ENCODE results near the gene CCDC61. TPM values are rescaled to one million over a fixed set of nuclear protein-coding genes. Genes with fewer than 3 reads are reported as not detected.
A peak's percentile ranks its signal among the peaks of the same experiment; 100 is the strongest.

CCDC61 gene
- total and polyA plus RNA-seq, 2 donors = 3.2 to 19.6 TPM

DNA sequence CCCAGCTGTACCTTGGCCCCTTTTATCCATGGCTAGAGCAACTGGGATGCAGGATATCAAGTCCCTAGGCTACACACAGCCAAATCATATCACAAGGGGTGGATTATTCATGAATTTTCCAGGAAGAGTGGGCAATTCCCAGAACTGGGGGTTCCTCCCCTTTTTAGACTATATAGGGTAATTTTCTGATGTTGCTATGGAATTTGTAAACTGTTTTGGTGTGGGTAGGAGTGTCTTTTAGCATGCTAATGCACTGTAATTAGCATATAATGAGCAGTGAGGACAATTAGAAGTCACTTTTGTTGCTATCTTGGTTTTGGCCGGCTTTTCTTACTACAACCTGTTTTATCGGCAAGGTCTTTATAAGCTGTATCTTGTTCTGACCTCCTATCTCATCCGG lies 63.5 kb downstream of the CCDC61 start:
- H3K4me1 ChIP-seq (ENCODE audit: insufficient read depth) = no peaks in the 10 kb centered on the region
- no peak for DNase-seq (ENCODE audit: extremely low spot score)
- H3K4me3 ChIP-seq (ENCODE audit: low read depth, low read length) = no peak overlapping the region
- H3K27ac ChIP-seq (ENCODE audit: low read depth) = no peak overlapping the region
- 91% methylated on average over 3 of the region's 3 CpGs for WGBS
- H3K36me3 ChIP-seq (ENCODE audit: insufficient read depth) = no peaks in the 10 kb centered on the region

- no peak overlapping the region for H3K4me3 ChIP-seq (ENCODE audit: low read depth, low read length)
- H3K4me1 ChIP-seq (ENCODE audit: insufficient read depth) = no peaks in the 10 kb centered on the region
- WGBS = 87% methylated on average over 2 of the region's 2 CpGs
- DNase-seq (ENCODE audit: extremely low spot score) = no peak
- H3K27ac ChIP-seq (ENCODE audit: low read depth) = no peak overlapping the region
- no peaks in the 10 kb centered on the region for H3K36me3 ChIP-seq (ENCODE audit: insufficient read depth)
Observed at GRCh38 chr19:46060012-46060411, 64.7 kb downstream of the CCDC61 start.

DNA sequence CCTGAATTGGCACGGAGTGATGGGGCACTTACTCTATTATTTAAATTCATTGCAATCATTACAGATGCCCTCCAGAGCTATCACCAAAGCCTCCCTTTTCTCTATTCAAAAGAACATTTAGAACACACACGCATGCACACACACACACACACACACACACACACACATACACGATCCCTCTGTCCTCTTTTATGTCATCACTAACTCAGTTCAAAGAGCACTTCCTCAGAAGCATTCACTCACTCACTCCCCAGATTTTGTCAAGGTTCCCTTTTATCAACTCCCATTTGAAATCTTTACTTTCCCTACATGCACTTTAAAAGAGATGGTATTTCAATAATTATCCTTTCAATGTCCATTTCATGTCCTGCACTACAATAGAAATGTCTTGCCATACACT lies 67.9 kb downstream of the CCDC61 start:
- no peak for DNase-seq (ENCODE audit: extremely low spot score)

DNA sequence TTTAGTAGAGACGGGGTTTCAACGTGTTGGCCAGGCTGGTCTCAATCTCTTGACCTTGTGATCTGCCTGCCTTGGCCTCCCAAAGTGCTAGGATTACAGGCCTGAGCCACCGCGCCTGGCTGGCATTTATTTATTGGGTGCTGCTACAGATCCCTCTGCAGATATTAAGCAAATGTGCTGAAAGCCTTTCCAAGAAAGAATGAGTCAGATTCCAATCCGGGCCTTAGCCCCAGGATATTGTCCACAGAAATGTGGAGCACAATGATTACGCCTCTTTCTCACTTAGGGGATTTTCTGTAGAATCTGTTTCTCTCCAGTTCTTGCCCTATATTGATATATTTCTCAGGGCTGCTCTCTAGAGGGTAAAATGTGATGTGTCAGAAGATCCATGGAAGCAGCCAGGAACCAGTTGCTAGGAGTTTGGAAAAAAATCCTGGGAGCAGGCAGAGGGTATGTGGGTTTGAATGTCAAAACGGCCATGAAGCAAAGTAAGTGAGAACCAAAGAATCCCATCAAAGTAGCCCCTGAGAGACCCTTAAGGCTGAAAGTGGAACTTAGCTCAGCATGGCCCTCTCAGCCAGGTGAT lies 70.3 kb downstream of the CCDC61 start:
- Histone ChIP-seq H3K4me1 (ENCODE audit: insufficient read depth) (no peaks in the 10 kb centered on the region), H3K36me3 (ENCODE audit: insufficient read depth) (no peaks in the 10 kb centered on the region), H3K27ac (ENCODE audit: low read depth) (no peak overlapping the region), H3K4me3 (ENCODE audit: low read depth, low read length) (no peak overlapping the region)
- no peak for DNase-seq (ENCODE audit: extremely low spot score)
- 42% methylated on average over 7 of the region's 7 CpGs for WGBS

More for the DNA sequence above, 67.9 kb downstream of the CCDC61 start:
- H3K36me3 ChIP-seq (ENCODE audit: insufficient read depth) = no peaks in the 10 kb centered on the region
- 69% methylated on average over 3 of the region's 3 CpGs for WGBS
- H3K27ac ChIP-seq (ENCODE audit: low read depth) = no peak overlapping the region
- no peak overlapping the region for H3K4me3 ChIP-seq (ENCODE audit: low read depth, low read length)
- H3K4me1 ChIP-seq (ENCODE audit: insufficient read depth) = no peaks in the 10 kb centered on the region

DNA sequence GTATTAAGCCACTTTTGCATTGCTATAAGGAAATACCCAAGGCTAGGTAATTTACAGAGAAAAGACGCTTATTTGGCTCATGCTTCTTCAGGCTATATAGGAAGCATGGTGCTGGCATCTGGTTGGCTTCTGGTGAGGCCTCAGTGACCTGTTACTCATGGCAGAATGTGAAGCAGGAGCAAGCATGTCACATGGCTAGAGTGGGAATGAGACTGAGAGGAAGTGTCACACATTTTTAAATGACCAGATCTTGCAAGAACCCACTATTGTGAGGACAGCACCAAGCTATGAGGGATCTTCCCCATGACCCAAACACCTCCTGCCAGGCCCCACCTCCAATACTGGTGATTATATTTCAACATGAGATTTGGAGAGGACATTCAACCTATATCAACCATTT lies 71.2 kb downstream of the CCDC61 start:
- no peaks in the 10 kb centered on the region for H3K36me3 ChIP-seq (ENCODE audit: insufficient read depth)
- no peak overlapping the region for H3K27ac ChIP-seq (ENCODE audit: low read depth)
- WGBS = 82% methylated on average over 1 of the region's 1 CpG
- no peak overlapping the region for H3K4me3 ChIP-seq (ENCODE audit: low read depth, low read length)
- no peaks in the 10 kb centered on the region for H3K4me1 ChIP-seq (ENCODE audit: insufficient read depth)
- no peak for DNase-seq (ENCODE audit: extremely low spot score)

DNA sequence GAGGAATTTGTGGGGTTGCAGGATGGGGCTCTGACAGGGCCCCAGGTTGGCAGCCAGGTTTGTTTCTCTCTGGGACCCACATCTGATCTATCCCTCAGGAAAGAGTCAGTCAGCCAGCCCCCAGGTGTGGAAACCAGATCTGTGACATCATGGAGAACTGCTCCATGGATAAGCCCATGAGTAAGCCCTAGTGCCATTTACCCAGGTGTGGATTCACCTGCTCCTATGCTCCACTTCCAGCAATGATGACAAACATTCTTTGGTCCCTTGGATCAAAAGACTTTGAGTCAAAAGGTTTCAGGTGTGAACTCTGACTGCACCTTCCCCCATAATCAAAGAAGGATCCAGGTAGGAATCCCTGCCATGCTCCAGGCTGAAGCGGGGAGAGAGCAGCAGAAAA lies 72.4 kb downstream of the CCDC61 start:
- DNase-seq (ENCODE audit: extremely low spot score) = no peak
- H3K4me3 ChIP-seq (ENCODE audit: low read depth, low read length) = no peak overlapping the region
- no peaks in the 10 kb centered on the region for H3K36me3 ChIP-seq (ENCODE audit: insufficient read depth)
- no peaks in the 10 kb centered on the region for H3K4me1 ChIP-seq (ENCODE audit: insufficient read depth)
- WGBS = 78% methylated on average over 1 of the region's 1 CpG
- no peak overlapping the region for H3K27ac ChIP-seq (ENCODE audit: low read depth)

Small RNA genes lying within 50 kb of the gene (small RNA-seq; reads per million reads assigned to genes)
- gene MIR769 = 132 reads per million, percentile 97 among the genes with 10 or more reads in this experiment

Other genes with a start within 250 kb of the CCDC61 start
- gene SIX5, start 226.2 kb upstream of the CCDC61 start, total RNA-seq = 10.4 TPM
- gene SIX5, start 226.2 kb upstream of the CCDC61 start, polyA plus RNA-seq = 51.1 TPM
- gene DMPK, start 213.0 kb upstream of the CCDC61 start, total RNA-seq = 49.4 TPM
- 223 TPM for gene DMPK, start 213.0 kb upstream of the CCDC61 start, polyA plus RNA-seq
- 24.7 TPM for gene DMWD, start 202.6 kb upstream of the CCDC61 start, total RNA-seq
- gene DMWD, start 202.6 kb upstream of the CCDC61 start, polyA plus RNA-seq = 43.7 TPM
- gene RSPH6A, start 180.2 kb upstream of the CCDC61 start, total RNA-seq = not detected
- gene RSPH6A, start 180.2 kb upstream of the CCDC61 start, polyA plus RNA-seq = not detected
- 22.5 TPM for gene SYMPK, start 132.3 kb upstream of the CCDC61 start, total RNA-seq
- gene SYMPK, start 132.3 kb upstream of the CCDC61 start, polyA plus RNA-seq = 38.9 TPM
- not detected for gene FOXA3, start 131.1 kb upstream of the CCDC61 start, total RNA-seq
- gene FOXA3, start 131.1 kb upstream of the CCDC61 start, polyA plus RNA-seq = 0.11 TPM
- gene IRF2BP1, start 109.3 kb upstream of the CCDC61 start, total RNA-seq = 18.2 TPM
- gene IRF2BP1, start 109.3 kb upstream of the CCDC61 start, polyA plus RNA-seq = 30.2 TPM
- gene MYPOP, start 92.9 kb upstream of the CCDC61 start, total RNA-seq = 1.3 TPM
- 8.2 TPM for gene MYPOP, start 92.9 kb upstream of the CCDC61 start, polyA plus RNA-seq
- gene NANOS2, start 80.7 kb upstream of the CCDC61 start, total RNA-seq = not detected
- not detected for gene NANOS2, start 80.7 kb upstream of the CCDC61 start, polyA plus RNA-seq
- 1.2 TPM for gene NOVA2, start 21.6 kb upstream of the CCDC61 start, total RNA-seq
- gene NOVA2, start 21.6 kb upstream of the CCDC61 start, polyA plus RNA-seq = 2.2 TPM
- gene PGLYRP1, start 27.6 kb downstream of the CCDC61 start, total RNA-seq = not detected
- gene PGLYRP1, start 27.6 kb downstream of the CCDC61 start, polyA plus RNA-seq = 0.18 TPM
- 0.21 TPM for gene IGFL4, start 45.5 kb downstream of the CCDC61 start, total RNA-seq
- gene IGFL4, start 45.5 kb downstream of the CCDC61 start, polyA plus RNA-seq = not detected
- gene IGFL3, start 129.2 kb downstream of the CCDC61 start, total RNA-seq = not detected
- not detected for gene IGFL3, start 129.2 kb downstream of the CCDC61 start, polyA plus RNA-seq
- gene IGFL2, start 152.8 kb downstream of the CCDC61 start, total RNA-seq = not detected
- gene IGFL2, start 152.8 kb downstream of the CCDC61 start, polyA plus RNA-seq = not detected
- gene IGFL1, start 234.3 kb downstream of the CCDC61 start, total RNA-seq = not detected
- 0.11 TPM for gene IGFL1, start 234.3 kb downstream of the CCDC61 start, polyA plus RNA-seq

Data from urinary bladder (tissue), 4 donors.